Measurements from ENCODE around the gene HMX2.

Gene HMX2

DNA sequence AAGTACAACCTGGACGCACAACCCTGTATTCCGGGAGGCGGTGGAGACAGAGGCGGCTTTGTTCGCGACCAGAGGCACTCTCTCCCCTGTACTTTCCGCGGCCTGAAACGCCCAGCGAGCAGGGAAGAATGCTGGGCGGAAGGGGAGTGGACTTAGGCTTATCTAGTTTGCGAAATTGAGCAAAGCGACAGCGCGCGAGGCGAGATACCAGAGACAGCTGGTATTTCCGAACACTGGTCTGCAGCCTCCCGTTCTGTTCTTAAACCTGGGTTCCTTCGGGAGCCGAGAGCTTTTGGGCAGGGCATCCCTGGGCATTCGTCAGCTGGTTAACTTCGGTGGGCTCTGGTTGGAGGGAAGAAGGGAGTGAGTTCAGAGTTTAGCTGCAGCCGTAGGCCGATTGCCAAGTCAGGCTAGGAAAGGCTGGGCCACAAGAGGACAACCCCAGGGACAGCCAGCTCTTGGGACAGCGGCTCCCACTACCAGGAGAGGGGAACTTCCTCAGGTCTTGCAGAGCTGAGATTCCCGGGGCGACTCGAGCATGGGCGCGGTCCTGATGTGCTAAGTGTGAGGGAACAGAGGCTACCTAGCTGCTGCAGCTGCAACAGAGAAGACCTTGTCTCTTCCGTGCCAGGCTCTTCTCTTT is 8.3 kb upstream of the HMX2 start:
- DNase-seq = no peak

DNA sequence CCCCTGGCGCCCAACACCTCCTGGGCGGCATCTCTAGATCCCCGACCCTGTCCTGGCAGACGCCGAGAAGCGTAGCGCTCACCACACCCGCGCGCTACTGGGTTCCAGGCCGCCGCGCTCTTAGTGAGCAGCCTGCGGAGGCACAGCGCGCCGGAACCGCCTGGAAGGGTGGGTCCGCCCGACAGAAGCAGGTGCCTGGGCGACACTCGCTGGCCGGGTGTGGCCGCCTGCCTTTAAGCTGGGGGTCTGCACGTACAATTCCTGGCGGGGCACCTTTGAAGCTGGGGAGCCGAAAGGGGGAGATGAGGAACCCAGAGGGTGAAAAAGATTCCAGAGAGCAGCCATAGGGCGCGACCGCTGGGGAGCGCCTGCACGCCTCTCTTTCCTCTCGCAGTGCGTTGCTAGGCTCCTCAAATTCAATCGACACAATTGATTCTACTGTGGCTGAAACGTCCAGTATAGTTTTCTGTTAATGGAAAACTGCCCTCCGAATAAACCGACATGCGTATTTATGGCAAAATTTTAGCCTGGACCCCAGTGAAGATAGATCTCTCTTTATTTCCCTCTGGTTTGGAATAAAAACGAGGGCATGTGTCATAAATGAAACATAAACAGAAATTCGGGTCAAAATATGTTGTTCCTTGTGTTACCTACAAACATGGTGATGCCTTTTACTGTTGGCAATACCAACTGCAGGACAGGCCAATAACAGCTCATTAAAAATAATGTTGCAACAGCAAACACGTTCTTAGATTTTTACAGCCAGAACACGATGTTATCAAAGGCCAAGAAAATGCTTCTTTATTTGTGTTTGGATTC is 7.6 kb upstream of the HMX2 start:
- DNase-seq = no peak

GRCh38 chr10:123140983-123141390 is 6.9 kb upstream of the HMX2 start:
- DNase-seq = no peak

DNA sequence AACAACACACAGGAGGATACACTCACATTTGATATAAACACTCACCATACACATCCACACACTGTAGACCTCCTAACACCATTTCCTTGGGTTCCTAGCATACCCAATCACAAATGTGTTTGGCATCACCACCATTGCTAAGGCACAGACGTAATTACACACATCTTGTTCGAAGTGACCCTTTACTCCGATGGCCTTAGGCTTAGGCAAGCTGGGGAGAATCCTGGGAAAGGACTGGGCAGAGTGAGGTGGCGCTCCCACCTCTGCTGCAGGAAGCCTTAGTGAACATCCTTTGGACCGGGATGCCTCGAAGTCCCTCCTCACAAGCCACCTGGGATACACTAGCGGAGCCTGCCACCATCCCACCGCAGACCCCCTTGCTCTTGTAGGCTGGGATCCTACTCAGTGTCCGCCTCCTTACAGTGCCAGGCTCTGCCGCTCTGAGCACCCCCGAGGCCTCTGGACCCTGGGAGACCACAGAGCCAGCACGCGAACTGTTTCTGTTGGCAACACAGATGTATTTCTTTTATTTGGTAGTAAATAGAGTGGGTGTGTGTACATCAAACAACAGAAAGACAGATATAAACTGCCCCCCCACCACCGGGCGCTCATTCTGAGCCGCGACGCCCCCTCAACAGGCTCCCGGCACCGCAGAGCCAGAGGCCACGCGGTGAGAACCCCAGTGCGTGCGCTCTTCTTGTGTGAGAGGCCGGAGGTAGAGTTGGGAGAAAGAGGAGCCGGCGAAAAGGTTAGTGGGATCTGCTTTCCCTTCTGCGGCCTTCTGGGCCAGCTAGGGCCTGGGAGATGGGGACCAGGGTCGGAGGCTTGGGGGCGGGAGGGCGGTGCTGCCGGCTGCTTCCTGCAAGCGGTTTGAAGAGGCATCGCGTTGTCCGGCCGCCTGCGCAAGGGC is 5.9 kb upstream of the HMX2 start:
- DNase-seq = no peak

DNA sequence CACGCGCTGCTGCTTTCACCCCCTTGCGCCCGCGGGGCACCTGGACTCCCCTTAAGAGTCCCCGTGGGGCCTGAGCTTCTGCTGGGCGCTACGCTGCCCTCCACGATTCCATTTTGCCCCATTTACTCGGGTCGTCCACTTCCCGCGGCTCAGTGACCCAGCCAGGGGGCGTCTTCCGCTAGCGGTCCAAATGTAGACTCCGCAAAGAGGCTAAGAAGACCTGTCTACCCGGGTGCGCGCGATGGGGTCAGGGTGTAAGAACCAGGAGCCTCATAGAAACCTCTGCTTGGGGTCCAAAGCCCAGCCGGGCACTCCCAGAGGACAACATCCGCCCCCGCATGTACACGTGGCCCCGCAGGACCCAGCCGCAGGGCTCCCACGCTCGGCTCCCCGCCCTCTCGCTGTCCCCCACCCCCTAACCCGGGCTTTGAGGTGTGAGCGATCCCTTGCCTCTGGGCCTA is 5.2 kb upstream of the HMX2 start:
- DNase-seq = no peak

DNA sequence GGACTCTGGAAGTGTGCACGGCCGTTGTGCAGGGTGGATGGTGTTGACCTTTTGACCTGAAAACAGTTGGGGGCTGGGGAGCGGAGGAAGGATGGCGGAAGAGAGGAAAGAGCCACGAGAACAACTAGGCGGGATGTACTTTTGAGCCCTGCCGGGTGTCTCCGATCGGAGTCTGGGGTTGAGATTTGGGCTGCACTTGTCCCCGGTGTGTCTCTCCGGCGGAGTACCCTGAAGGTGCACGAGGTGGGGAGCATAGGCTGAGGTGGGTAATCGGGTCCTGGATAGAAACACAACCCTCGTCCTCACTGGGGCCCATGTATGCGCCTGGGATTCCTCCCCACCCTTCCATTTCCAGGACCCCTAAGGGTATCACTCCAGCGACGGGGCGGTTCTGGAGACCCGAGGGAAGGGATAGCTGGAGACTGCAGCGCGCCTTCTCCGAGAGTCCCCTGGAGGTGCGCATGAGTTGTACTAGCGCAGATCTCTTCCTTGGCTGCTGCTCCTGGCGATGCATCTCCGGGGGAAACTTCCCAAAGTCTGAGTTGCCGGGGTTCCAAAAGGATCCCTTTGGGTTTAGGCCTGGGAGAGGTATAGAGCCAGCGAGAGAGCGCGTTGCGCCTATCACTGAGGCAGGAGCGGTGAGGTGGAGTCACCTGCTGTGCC is 4.6 kb upstream of the HMX2 start:
- DNase-seq = no peak

DNA sequence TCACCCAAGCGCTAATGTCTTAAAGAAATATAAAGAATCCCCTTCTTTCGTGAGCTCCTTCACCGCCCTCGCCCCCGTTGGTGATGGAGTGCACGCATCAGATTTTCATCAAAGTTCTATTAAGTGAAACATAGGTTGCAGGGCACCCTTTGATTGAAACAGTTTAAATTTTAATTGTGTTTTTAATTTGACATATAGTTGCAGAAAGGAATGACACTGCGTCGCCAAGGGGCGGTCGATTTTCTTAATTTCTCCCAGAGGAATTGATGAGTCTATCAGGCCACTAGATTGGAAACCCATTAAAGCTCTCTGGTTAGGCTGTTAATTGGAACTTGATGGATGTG is 4.1 kb upstream of the HMX2 start:
- no peak for DNase-seq

GRCh38 chr10:123144697-123145541 is 3.0 kb upstream of the HMX2 start:
- DNase-seq = no peak

DNA sequence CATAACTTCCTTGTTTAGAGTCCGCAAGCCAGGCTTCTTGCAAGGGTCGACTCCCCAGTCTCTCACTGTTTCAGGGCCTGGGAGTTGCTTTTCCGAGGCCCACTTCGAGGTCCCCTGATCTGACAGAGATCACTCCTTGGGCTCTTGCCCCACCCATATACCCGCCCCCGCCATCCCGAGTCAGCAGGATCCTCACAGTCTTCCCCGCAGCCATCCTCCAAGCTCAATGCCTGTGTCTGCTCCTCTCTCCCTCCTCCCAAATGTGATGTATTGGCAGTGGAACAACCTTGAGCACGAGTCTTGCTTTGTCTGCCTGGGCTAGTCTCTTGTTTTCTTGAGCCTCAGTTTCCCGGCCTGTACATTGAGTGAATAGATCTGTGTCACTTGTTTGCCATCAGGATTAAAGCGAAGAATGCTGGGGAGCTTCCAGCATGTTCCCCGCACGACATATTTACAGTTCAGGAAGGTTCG is 2.4 kb upstream of the HMX2 start:
- no peak for DNase-seq

- no peak for DNase-seq
Measured at GRCh38 chr10:123146013-123146893, 1.7 kb upstream of the HMX2 start.

- DNase-seq = no peak
Measured at GRCh38 chr10:123146894-123147634, 872 bp upstream of the HMX2 start.

GRCh38 chr10:123148414-123149161 is 652 bp downstream of the HMX2 start:
- DNase-seq = no peak

- DNase-seq = no peak
Measured at GRCh38 chr10:123149162-123149567, 1.2 kb downstream of the HMX2 start.

- DNase-seq = no peak
Measured at GRCh38 chr10:123149568-123150270, 1.8 kb downstream of the HMX2 start.

DNA sequence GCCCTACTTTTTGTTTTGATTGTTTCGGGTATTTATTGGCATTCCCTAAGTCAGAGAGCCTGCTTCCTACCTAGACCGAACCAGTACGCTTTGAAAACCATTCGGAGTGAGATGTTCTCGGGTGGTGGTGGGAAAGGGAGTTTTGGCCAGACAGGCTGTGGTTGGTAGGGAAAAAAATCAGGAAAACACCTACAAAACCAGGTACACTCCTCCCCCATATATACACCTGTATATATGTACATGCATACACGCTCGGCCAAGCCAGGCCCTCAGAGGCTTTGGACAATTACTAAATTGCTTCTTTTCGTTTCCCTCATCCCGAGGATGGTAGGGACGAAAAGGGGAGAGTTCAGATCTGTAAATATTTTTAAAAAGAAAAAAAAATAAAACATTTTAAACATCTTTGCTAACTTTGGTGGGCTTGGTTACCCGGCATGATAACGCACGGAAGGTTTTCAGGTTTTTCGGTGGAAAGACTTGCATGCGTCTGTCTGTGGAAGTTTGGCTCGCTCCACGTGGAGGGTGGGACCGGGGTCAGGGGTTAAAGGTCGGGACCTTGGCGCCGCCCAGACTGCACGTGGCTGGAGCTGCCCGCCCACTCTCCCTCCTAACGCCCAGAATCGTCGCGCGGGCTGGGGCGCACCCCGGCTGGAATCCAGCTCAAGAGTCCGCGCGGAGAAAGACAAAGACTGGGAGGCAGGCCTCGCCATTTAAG is 2.5 kb downstream of the HMX2 start:
- no peak for DNase-seq

DNA sequence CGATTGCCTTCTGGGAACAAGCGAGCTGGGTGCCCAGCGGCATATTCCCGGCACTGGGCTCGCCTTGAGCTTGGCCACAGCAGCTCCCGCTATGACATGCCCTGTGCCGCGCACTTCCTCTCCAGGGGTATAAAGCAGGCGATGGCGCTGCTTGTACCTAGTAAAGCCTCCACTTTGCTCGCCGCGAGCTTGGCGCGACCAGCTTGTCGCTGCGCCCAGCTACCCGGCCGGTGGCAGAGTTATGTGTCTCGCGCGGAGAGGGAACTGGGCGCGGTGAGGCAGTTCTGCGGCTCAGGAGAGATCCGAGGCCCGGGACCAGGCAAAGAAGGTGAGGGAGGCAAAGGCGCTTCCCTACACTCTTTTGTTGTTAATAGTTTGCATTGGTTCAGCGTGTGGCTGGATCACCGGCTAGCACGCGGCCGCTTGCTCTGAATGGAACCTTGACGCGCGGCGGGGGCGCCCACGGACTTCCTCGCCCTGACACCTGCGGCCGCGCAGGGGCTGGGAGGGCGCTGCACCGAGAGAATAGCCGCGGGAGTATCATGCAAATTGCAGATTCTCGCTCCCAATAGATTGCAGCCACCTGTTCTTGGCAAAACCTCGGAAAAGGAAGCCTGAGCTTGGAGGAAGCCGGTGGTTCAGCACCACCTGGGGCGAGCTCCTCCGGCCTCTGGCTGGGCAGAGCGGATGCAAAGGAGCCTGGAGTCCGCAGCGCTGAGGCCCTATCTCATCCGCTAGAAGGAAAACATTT is 3.2 kb downstream of the HMX2 start:
- DNase-seq = no peak

DNA sequence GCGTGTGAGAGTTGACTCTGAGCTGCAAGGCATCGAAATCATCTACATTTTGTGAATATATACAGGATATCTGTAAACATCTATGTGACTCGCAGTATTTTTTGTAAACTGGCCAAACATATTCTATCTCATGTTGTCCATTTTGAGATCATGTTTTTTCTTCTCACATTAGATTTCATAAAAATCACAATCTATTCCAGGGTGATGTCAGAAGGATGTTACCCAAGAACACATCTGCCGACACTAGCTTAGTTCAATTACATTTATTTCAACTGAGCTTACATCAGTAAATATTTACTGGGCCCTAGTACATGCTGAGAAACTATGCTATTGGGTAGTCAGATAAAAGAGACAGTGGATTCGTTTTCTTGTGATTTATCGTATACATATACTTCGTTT is 3.8 kb downstream of the HMX2 start:
- DNase-seq = no peak
